ENCODE measurements around the gene TNN.

Gene TNN

DNA sequence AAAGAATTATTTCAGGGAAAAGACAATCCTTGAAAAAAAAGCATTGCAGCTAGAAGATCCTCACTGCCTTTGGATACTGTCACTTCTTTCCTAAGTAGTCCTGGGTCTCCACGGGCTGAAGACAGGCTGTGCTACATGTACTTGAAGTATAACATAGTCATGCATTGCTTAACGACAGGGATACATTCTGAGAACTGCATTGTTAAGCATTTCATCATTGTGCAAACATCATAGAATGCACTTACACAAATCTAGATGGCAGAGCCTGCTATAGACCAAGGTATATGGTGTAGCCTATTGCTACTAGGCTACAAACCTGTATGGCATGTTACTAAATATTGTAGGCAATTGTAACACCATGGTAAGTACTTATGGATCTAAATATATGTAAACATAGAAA is 70.9 kb downstream of the TNN start:
- DNase-seq (ENCODE audit: low read depth in 1 of 2, low spot score in 1 of 2): no peak
- no peak for TF ChIP-seq POLR2AphosphoS5 (IDR thresholded peaks at IDR 0.05; ENCODE audit: low read depth)
- TF ChIP-seq, protein P1, sequence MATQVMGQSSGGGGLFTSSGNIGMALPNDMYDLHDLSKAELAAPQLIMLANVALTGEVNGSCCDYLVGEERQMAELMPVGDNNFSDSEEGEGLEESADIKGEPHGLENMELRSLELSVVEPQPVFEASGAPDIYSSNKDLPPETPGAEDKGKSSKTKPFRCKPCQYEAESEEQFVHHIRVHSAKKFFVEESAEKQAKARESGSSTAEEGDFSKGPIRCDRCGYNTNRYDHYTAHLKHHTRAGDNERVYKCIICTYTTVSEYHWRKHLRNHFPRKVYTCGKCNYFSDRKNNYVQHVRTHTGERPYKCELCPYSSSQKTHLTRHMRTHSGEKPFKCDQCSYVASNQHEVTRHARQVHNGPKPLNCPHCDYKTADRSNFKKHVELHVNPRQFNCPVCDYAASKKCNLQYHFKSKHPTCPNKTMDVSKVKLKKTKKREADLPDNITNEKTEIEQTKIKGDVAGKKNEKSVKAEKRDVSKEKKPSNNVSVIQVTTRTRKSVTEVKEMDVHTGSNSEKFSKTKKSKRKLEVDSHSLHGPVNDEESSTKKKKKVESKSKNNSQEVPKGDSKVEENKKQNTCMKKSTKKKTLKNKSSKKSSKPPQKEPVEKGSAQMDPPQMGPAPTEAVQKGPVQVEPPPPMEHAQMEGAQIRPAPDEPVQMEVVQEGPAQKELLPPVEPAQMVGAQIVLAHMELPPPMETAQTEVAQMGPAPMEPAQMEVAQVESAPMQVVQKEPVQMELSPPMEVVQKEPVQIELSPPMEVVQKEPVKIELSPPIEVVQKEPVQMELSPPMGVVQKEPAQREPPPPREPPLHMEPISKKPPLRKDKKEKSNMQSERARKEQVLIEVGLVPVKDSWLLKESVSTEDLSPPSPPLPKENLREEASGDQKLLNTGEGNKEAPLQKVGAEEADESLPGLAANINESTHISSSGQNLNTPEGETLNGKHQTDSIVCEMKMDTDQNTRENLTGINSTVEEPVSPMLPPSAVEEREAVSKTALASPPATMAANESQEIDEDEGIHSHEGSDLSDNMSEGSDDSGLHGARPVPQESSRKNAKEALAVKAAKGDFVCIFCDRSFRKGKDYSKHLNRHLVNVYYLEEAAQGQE (IDR thresholded peaks at IDR 0.05; ENCODE audit: insufficient replicate concordance, low read depth): no peak
- TF ChIP-seq, protein P2, sequence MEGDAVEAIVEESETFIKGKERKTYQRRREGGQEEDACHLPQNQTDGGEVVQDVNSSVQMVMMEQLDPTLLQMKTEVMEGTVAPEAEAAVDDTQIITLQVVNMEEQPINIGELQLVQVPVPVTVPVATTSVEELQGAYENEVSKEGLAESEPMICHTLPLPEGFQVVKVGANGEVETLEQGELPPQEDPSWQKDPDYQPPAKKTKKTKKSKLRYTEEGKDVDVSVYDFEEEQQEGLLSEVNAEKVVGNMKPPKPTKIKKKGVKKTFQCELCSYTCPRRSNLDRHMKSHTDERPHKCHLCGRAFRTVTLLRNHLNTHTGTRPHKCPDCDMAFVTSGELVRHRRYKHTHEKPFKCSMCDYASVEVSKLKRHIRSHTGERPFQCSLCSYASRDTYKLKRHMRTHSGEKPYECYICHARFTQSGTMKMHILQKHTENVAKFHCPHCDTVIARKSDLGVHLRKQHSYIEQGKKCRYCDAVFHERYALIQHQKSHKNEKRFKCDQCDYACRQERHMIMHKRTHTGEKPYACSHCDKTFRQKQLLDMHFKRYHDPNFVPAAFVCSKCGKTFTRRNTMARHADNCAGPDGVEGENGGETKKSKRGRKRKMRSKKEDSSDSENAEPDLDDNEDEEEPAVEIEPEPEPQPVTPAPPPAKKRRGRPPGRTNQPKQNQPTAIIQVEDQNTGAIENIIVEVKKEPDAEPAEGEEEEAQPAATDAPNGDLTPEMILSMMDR (IDR thresholded peaks at IDR 0.05; ENCODE audit: insufficient read depth, low read length): no peak
- no peak for TF ChIP-seq GABPA (IDR thresholded peaks at IDR 0.05; ENCODE audit: low read depth)
- no peak for TF ChIP-seq SPI1 (IDR thresholded peaks at IDR 0.05; ENCODE audit: borderline replicate concordance, low read depth)
- Histone ChIP-seq H3K27me3 (ENCODE audit: insufficient read depth, poor library complexity, severe bottlenecking) (no peaks in the 10 kb centered on the region), H3K4me3 (replicated peaks; ENCODE audit: insufficient read depth, low read length) (no peak overlapping the region), H3K27ac (replicated peaks) (no peak overlapping the region)

DNA sequence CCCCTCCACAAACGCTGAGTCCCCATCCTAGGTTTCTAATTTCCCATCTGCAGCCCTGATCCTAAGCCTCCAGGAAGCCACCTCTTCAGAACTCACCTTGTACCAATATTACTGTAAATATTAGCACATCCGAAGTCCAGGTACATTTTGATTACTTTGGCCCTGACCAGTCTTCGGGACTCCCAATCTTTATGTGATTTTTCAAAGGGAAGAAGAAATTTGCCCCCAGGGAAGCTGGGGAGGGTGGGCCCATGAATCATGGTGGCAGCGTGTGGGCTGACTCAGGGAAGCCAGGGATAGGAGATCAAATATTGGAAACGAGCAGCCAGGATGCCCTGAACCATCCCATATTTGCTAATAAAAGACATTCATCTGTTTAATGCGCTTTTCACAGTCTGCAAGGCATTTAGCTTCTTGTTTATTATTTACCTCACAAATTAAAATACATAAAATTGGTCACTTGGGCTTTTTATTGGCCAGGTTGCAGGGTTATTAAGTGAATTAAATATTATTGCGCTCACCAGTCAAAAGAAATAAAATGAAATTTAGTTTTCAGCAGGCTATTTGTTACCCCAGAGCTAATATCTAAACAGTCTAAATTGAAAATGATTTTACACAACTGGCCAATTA is 78.4 kb downstream of the TNN start:
- Histone ChIP-seq H3K4me3 (replicated peaks; ENCODE audit: insufficient read depth, low read length) (no peak overlapping the region), H3K27ac (replicated peaks) (no peak overlapping the region), H3K27me3 (ENCODE audit: insufficient read depth, poor library complexity, severe bottlenecking) (no peaks in the 10 kb centered on the region)
- DNase-seq (ENCODE audit: low read depth in 1 of 2, low spot score in 1 of 2): no peak
- TF ChIP-seq, protein P2 (IDR thresholded peaks at IDR 0.05; ENCODE audit: insufficient read depth, low read length): no peak
- TF ChIP-seq, protein P1 (IDR thresholded peaks at IDR 0.05; ENCODE audit: insufficient replicate concordance, low read depth): no peak
- TF ChIP-seq GABPA (IDR thresholded peaks at IDR 0.05; ENCODE audit: low read depth): no peak
- no peak for TF ChIP-seq POLR2AphosphoS5 (IDR thresholded peaks at IDR 0.05; ENCODE audit: low read depth)
- TF ChIP-seq SPI1 (IDR thresholded peaks at IDR 0.05; ENCODE audit: borderline replicate concordance, low read depth): no peak

DNA sequence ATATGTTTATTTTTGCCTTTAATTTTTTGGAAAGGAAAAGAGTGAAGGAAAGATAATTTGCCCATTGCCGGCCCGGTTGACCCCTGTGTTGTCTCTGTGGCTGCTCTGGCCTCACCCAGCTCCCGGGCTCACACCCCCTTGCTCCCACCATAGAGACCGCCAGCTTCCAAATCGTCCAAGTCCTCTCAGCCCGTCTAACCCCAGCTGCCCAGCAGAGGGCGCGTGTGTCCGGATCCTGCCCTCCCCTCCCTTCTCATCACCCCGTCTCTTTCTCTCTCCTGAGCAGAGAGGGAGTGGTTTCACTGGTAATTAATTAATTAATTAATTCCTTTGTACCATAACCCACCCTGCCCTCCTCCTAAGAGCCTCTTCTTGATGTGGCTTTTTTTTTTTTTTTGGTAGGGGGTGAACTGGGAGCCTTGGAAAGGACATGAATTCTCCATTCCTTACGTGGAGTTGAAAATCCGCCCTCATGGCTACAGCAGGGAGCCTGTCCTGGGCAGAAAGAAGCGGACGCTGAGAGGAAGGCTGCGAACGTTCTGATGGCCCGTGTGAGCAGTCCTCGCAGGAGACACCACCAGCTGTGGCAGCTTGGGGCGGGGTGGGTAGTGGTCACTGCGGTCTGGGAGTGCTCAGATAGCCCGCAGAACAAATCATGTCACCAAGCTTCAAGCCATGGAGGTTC is 79.0 kb downstream of the TNN start:
- no peaks in the 10 kb centered on the region for H3K27me3 ChIP-seq (ENCODE audit: insufficient read depth, poor library complexity, severe bottlenecking)
- TF ChIP-seq, protein P1 (IDR thresholded peaks at IDR 0.05; ENCODE audit: insufficient replicate concordance, low read depth): no peak
- TF ChIP-seq GABPA (IDR thresholded peaks at IDR 0.05; ENCODE audit: low read depth) (no peak), SPI1 (IDR thresholded peaks at IDR 0.05; ENCODE audit: borderline replicate concordance, low read depth) (no peak)
- TF ChIP-seq, protein P2 (IDR thresholded peaks at IDR 0.05; ENCODE audit: insufficient read depth, low read length): peak; percentile 86
- no peak overlapping the region for H3K27ac ChIP-seq (replicated peaks)
- no peak overlapping the region for H3K4me3 ChIP-seq (replicated peaks; ENCODE audit: insufficient read depth, low read length)
- peak in 1 of 2 experiments; percentile 57 for DNase-seq (ENCODE audit: low read depth in 1 of 2, low spot score in 1 of 2)

Measured in HL-60 (cell line).